ENCODE data around the gene CEP97.

Gene CEP97

GRCh38 chr3:101719604-101720185 lies 4.7 kb upstream of the CEP97 start:
- Histone ChIP-seq H3K4me2 (ENCODE audit: insufficient read depth, low read length) (no peak overlapping the region), H4K20me1 (ENCODE audit: insufficient read depth, low read length) (no peaks in the 10 kb centered on the region), H3K27me3 (ENCODE audit: insufficient read depth, low read length, poor library complexity) (no peaks in the 10 kb centered on the region), H3K9ac (ENCODE audit: low read depth, low read length) (no peak overlapping the region), H3K4me1 (ENCODE audit: insufficient read depth, low read length) (peaks cover 17% of the 10 kb centered on the region), H2AFZ (ENCODE audit: low read depth, low read length) (no peak overlapping the region), H3K27ac (ENCODE audit: low read length) (no peak overlapping the region), H3K4me3 (ENCODE audit: low read depth in 1 of 2, low read length in 2 of 2) (no peak overlapping the region), H3K36me3 (ENCODE audit: insufficient read depth, low read length) (no peaks in the 10 kb centered on the region), H3K79me2 (ENCODE audit: insufficient read depth, low read length) (no peaks in the 10 kb centered on the region), H3K9me3 (ENCODE audit: insufficient read depth, low read length, severe bottlenecking) (no peaks in the 10 kb centered on the region)
- DNase-seq = no peak
- TF ChIP-seq EZH2 (IDR thresholded peaks at IDR 0.05; ENCODE audit: borderline replicate concordance, low read depth, low read length, severe bottlenecking) (no peak), CTCF (IDR thresholded peaks at IDR 0.05; ENCODE audit: borderline replicate concordance, extremely low read depth, low read length, poor library complexity, severe bottlenecking) (no peak)
- ATAC-seq (ENCODE audit: insufficient read depth, low read depth) = no peak

GRCh38 chr3:101720851-101721840 lies 3.3 kb upstream of the CEP97 start:
- H3K9me3 ChIP-seq (ENCODE audit: insufficient read depth, low read length, severe bottlenecking) = no peaks in the 10 kb centered on the region
- H3K27me3 ChIP-seq (ENCODE audit: insufficient read depth, low read length, poor library complexity) = no peaks in the 10 kb centered on the region
- H3K79me2 ChIP-seq (ENCODE audit: insufficient read depth, low read length) = peaks cover 14% of the 10 kb centered on the region
- H4K20me1 ChIP-seq (ENCODE audit: insufficient read depth, low read length) = no peaks in the 10 kb centered on the region
- H3K4me2 ChIP-seq (ENCODE audit: insufficient read depth, low read length) = no peak overlapping the region
- 0 out of 2 replicates have a peak overlapping the region, but pooled peaks have one; percentile 57 for H2AFZ ChIP-seq (ENCODE audit: low read depth, low read length)
- no peak overlapping the region for H3K27ac ChIP-seq (ENCODE audit: low read length)
- TF ChIP-seq EZH2 (IDR thresholded peaks at IDR 0.05; ENCODE audit: borderline replicate concordance, low read depth, low read length, severe bottlenecking) (no peak), CTCF (IDR thresholded peaks at IDR 0.05; ENCODE audit: borderline replicate concordance, extremely low read depth, low read length, poor library complexity, severe bottlenecking) (no peak)
- no peak overlapping the region for H3K9ac ChIP-seq (ENCODE audit: low read depth, low read length)
- DNase-seq (no peak), ATAC-seq (ENCODE audit: insufficient read depth, low read depth) (no peak)
- no peak overlapping the region for H3K4me3 ChIP-seq (ENCODE audit: low read depth in 1 of 2, low read length in 2 of 2)
- no peaks in the 10 kb centered on the region; the same call in 1 of the 2 replicates for H3K36me3 ChIP-seq (ENCODE audit: insufficient read depth, low read length)
- peaks cover 24% of the 10 kb centered on the region for H3K4me1 ChIP-seq (ENCODE audit: insufficient read depth, low read length)

- H3K4me1 ChIP-seq (ENCODE audit: insufficient read depth, low read length) = peaks cover 36% of the 10 kb centered on the region
- peak overlapping the region; percentile 22; the same call in 1 of the 2 replicates for H3K9ac ChIP-seq (ENCODE audit: low read depth, low read length)
- DNase-seq (peak; percentile 37), ATAC-seq (ENCODE audit: insufficient read depth, low read depth) (no peak)
- H4K20me1 ChIP-seq (ENCODE audit: insufficient read depth, low read length) = no peaks in the 10 kb centered on the region
- H3K4me3 ChIP-seq (ENCODE audit: low read depth in 1 of 2, low read length in 2 of 2) = no peak overlapping the region
- H3K79me2 ChIP-seq (ENCODE audit: insufficient read depth, low read length) = peaks cover 28% of the 10 kb centered on the region
- peaks cover 12% of the 10 kb centered on the region for H3K36me3 ChIP-seq (ENCODE audit: insufficient read depth, low read length)
- no peaks in the 10 kb centered on the region for H3K27me3 ChIP-seq (ENCODE audit: insufficient read depth, low read length, poor library complexity)
- peak overlapping the region; percentile 50 for H2AFZ ChIP-seq (ENCODE audit: low read depth, low read length)
- H3K4me2 ChIP-seq (ENCODE audit: insufficient read depth, low read length) = peak overlapping the region; percentile 46
- H3K9me3 ChIP-seq (ENCODE audit: insufficient read depth, low read length, severe bottlenecking) = no peaks in the 10 kb centered on the region
- peak overlapping the region; percentile 71 for H3K27ac ChIP-seq (ENCODE audit: low read length)
- TF ChIP-seq CTCF (IDR thresholded peaks at IDR 0.05; ENCODE audit: borderline replicate concordance, extremely low read depth, low read length, poor library complexity, severe bottlenecking) (no peak), EZH2 (IDR thresholded peaks at IDR 0.05; ENCODE audit: borderline replicate concordance, low read depth, low read length, severe bottlenecking) (no peak)
Observed at GRCh38 chr3:101722394-101723173, 1.8 kb upstream of the CEP97 start.

Data from DND-41 (cell line).